ENCODE data around the gene HEG1.

The HEG1 gene

DNA sequence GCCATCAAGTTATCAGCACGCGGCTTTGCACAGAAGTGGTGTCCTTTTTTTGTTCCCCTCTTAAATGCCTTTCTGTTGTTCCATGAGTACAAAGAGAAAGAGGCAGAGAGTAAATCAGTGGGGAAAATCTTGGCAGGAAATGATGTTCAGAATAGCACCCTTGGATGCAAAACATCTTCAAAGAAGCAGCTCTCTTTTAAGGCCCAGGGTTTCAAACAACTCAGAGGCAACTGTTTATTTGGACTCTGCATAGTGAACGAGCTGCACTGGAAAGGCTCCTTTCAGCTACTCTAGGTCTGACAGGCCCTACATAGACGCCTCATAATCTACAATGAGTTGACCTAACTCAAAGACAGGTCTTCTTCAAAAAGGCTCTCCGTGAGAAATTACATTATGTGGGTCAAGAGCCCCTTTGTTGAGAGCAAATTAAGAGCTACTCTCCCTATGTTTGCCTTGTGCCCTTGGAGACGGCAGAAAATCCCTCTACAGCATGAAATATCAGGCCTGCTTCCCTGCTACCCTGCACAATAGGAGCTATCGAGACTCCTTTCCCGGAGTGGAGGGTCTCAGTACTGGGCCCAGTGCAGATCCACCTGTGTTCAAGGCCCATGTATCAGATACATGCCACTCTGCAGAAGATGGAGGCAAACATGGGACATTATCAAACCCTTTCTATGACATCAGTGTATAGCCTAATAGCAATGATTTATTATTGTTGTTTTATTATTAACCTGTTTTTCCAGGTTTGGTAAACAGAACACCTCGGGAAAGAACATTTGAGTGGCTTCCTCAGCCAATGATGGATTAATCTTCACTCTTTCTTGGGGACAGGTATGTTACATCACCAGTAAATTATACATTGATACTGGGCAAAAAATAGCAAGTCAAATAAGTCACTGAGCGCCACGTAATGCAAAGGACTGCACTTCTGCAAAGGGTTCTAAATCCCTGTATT is 53.1 kb downstream of the HEG1 start:
- no peak for TF ChIP-seq EZH2phosphoT487 (conservative IDR thresholded peaks at IDR 0.05; ENCODE audit: low read length)
- TF ChIP-seq, protein P1, sequence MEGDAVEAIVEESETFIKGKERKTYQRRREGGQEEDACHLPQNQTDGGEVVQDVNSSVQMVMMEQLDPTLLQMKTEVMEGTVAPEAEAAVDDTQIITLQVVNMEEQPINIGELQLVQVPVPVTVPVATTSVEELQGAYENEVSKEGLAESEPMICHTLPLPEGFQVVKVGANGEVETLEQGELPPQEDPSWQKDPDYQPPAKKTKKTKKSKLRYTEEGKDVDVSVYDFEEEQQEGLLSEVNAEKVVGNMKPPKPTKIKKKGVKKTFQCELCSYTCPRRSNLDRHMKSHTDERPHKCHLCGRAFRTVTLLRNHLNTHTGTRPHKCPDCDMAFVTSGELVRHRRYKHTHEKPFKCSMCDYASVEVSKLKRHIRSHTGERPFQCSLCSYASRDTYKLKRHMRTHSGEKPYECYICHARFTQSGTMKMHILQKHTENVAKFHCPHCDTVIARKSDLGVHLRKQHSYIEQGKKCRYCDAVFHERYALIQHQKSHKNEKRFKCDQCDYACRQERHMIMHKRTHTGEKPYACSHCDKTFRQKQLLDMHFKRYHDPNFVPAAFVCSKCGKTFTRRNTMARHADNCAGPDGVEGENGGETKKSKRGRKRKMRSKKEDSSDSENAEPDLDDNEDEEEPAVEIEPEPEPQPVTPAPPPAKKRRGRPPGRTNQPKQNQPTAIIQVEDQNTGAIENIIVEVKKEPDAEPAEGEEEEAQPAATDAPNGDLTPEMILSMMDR (IDR thresholded peaks at IDR 0.05; ENCODE audit: insufficient read depth, low read length, poor library complexity, severe bottlenecking) = no peak
- no peak overlapping the region for H3K9ac ChIP-seq (ENCODE audit: low read length)
- no peak overlapping the region for H3K27ac ChIP-seq (ENCODE audit: low read depth, low read length)
- H4K20me1 ChIP-seq (ENCODE audit: low read depth, low read length) = no peaks in the 10 kb centered on the region
- H3K27me3 ChIP-seq (ENCODE audit: low read length) = no peaks in the 10 kb centered on the region
- no peaks in the 10 kb centered on the region for H3K79me2 ChIP-seq (ENCODE audit: insufficient read depth, low read length)
- no peaks in the 10 kb centered on the region for H3K9me2 ChIP-seq (replicated peaks; ENCODE audit: insufficient read depth, low read length)
- H3K9me3 ChIP-seq (ENCODE audit: insufficient read depth, low read length) = no peaks in the 10 kb centered on the region
- no peaks in the 10 kb centered on the region for H3F3A ChIP-seq (ENCODE audit: insufficient read depth)
- no peak overlapping the region for H2AFZ ChIP-seq (ENCODE audit: low read depth, low read length, severe bottlenecking)
- no peaks in the 10 kb centered on the region for H3K36me3 ChIP-seq (ENCODE audit: low read length)
- H3K4me2 ChIP-seq (ENCODE audit: low read depth, low read length, poor library complexity, severe bottlenecking) = no peak overlapping the region
- H3K4me3 ChIP-seq (ENCODE audit: insufficient read depth, low read length, poor library complexity, severe bottlenecking) = no peak overlapping the region

DNA sequence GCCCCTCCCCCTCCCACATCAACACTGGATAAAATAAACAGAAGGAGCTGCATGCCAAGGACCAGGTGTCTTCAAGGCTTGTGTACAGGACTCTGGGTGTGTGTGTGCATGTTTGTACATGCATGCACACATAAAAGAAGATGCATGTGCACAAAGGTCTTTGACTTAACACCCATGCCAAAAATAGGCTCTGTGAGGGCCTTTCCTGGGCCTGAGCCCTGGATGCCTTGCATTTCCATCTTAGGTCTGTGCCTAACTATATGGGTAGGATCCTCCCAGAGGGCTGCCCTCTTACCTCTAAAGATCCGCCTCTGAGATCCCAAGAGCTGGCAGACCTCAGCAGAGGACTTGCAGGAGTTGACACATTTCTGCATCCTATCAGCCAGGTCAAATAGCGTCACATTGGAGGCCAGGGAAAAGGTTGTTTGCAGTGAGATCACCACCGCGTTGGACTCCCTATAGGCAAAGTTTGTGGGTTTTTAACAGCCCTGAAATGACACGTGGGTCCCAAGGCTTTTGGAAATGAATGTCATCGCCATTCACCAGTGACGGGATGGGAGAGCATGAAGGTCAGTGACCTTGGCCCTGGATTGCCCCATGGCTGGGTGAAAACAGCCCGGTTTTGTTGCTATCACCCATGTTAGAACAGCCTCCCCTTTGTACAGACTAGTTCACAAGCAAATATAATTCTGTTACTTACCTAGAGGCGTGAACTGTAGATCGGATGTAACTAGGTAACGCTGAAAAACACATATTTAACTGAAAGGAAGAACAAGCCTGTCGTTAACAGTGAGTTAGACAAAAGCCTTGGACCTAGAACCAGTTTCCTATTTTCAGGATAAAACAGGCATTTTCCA is 54.0 kb downstream of the HEG1 start:
- H3K79me2 ChIP-seq (ENCODE audit: insufficient read depth, low read length) = no peaks in the 10 kb centered on the region
- H3K9me2 ChIP-seq (replicated peaks; ENCODE audit: insufficient read depth, low read length) = no peaks in the 10 kb centered on the region
- no peak overlapping the region for H2AFZ ChIP-seq (ENCODE audit: low read depth, low read length, severe bottlenecking)
- H3K4me2 ChIP-seq (ENCODE audit: low read depth, low read length, poor library complexity, severe bottlenecking) = no peak overlapping the region
- H3F3A ChIP-seq (ENCODE audit: insufficient read depth) = no peaks in the 10 kb centered on the region
- H3K4me3 ChIP-seq (ENCODE audit: insufficient read depth, low read length, poor library complexity, severe bottlenecking) = no peak overlapping the region
- no peaks in the 10 kb centered on the region for H3K9me3 ChIP-seq (ENCODE audit: insufficient read depth, low read length)
- TF ChIP-seq, protein P1 (IDR thresholded peaks at IDR 0.05; ENCODE audit: insufficient read depth, low read length, poor library complexity, severe bottlenecking) = no peak
- no peak for TF ChIP-seq EZH2phosphoT487 (conservative IDR thresholded peaks at IDR 0.05; ENCODE audit: low read length)
- H3K9ac ChIP-seq (ENCODE audit: low read length) = no peak overlapping the region
- H4K20me1 ChIP-seq (ENCODE audit: low read depth, low read length) = no peaks in the 10 kb centered on the region
- H3K36me3 ChIP-seq (ENCODE audit: low read length) = no peaks in the 10 kb centered on the region
- H3K27me3 ChIP-seq (ENCODE audit: low read length) = no peaks in the 10 kb centered on the region
- no peak overlapping the region for H3K27ac ChIP-seq (ENCODE audit: low read depth, low read length)

DNA sequence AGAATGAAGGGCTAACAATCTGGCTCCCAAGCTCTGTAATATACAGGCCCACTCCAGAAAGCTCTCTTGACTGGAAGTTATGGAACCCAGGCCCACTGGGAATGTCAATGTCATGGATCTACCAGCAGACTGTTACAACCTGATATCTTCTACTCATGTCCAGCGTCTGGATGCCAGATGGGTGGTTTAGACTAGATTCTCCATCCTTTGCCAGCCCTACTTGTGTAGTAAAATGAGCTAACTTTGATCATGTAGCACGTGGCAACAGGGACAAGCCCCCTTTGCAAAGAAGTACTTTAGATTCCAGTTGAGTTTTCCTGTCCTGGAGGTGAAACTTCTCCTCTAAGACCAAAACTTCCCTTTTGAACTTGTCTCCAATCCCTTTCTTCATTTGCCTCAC is 55.1 kb downstream of the HEG1 start:
- Histone ChIP-seq H4K20me1 (ENCODE audit: low read depth, low read length) (no peaks in the 10 kb centered on the region), H3K27me3 (ENCODE audit: low read length) (no peaks in the 10 kb centered on the region), H3K9me3 (ENCODE audit: insufficient read depth, low read length) (no peaks in the 10 kb centered on the region), H3K9me2 (replicated peaks; ENCODE audit: insufficient read depth, low read length) (no peaks in the 10 kb centered on the region), H3K36me3 (ENCODE audit: low read length) (no peaks in the 10 kb centered on the region), H3K9ac (ENCODE audit: low read length) (no peak overlapping the region), H3K4me2 (ENCODE audit: low read depth, low read length, poor library complexity, severe bottlenecking) (no peak overlapping the region), H2AFZ (ENCODE audit: low read depth, low read length, severe bottlenecking) (no peak overlapping the region), H3F3A (ENCODE audit: insufficient read depth) (no peaks in the 10 kb centered on the region), H3K27ac (ENCODE audit: low read depth, low read length) (no peak overlapping the region), H3K79me2 (ENCODE audit: insufficient read depth, low read length) (no peaks in the 10 kb centered on the region), H3K4me3 (ENCODE audit: insufficient read depth, low read length, poor library complexity, severe bottlenecking) (no peak overlapping the region)
- TF ChIP-seq, protein P1 (IDR thresholded peaks at IDR 0.05; ENCODE audit: insufficient read depth, low read length, poor library complexity, severe bottlenecking) = no peak

Data from SU-DHL-6 (cell line).